Measurements from ENCODE around the gene STIM2.

The STIM2 gene

DNA sequence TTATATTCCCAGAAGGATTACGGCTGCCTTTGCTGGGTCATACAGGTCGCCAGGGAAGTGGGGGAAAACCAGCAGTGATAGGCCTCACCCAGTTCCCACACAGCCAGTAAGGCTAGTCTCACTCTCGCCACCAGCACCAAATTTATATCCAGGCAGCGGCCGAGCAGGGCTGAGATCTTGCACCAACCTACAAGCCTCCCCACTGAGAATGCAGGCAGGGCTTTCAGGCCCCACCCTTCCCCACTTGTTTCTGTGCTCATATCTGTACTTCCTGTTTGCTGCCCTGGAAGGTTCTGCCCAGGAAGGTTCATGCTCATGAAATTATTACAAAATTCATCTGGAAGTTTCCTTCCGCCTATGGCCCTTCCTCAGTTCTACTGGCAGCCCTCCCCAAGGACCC is 179.7 kb downstream of the STIM2 start:
- DNase-seq (ENCODE audit: low spot score) = no peak

DNA sequence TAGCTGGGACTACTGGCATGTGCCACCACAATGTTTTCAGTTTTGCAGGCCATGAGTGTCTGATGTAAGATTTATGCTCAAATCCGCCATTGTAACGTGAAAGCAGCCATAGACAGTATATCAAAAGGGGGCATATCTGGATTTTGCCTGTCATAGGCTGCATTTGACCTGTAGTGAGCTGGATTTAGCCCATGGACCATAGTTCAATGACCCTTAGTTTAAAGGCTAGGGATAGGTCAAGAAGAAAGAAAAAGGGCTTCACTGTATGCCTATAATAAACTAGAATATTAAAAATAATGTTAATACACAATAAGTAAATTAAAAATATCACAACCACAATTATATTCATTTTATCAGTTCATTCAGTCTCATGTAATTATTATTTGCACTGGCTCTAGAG is 181.8 kb downstream of the STIM2 start:
- no peak for DNase-seq (ENCODE audit: low spot score)

DNA sequence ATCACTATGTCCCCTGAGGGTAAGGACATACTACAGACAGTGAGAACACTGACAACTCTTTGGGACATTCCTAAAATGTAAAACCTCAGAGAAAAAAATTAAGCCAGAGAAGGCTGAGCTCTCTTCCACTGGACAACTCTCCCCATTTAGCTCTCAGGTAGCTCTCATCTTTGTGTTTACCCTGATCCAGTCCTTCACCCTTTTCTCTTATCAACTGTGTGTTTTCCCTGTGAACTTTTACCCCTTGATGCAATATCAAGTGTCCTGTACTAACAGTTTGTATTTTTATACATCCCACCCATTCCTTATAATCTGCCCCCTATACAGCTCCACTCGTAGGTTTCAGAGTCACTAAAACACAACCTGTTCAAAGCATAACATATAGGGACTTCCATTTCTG is 182.6 kb downstream of the STIM2 start:
- no peak for DNase-seq (ENCODE audit: low spot score)

DNA sequence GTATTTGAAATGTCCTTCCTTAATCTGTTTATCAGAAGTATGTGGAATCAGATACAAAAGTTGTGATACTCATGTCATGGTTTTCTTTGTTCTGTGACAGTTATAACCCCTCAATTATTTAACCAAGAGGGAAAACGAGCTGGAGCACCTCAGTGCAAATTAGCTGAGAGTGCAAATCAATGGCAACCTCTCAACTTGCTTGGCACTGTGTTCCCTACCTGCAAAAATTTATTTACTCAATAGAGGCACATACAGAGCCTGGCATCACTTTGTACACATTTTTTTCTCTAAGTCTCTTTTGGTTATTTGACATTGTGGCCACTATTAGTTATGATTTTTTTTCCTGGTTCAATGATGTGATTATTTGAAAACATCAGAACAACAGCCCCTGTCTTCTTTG is 186.2 kb downstream of the STIM2 start:
- no peak for DNase-seq (ENCODE audit: low spot score)

DNA sequence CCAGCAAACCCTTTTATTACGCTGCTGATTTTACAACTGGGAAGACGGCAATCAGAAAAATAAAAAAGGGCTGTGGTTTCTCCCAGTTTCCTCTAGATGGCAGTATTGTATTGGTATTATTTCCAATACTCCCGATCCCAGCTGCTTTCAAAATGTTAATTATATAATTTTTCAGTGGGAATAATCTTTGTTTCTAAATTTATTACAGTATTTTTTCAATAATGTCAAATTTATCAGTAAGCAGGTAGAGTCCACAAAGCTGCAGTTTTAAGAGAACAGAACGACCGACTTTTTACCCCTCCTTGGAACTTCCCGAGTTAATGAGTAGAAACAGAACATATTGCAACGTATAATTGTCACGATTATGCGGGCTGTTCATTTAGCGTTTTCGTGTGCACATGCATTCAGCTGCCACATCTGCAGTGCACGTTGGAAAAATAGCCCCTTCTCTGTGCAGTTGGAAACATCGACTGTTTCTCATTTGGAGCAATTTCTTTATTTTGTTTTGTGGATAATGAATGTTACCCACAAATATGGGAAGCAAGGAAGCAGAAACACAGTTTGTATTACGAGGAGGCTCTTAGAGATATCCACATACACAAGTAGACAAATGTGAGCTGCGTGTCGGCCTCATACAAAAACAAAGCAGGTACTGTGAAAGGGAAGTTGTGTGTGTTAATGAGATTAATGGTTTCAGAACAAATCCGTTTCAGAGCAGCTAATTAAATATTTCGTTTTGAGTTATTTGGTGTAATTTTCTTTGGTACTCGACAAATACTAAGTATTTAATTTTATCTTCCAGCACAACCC is 188.0 kb downstream of the STIM2 start:
- DNase-seq (ENCODE audit: low spot score) = peak; percentile 24

DNA sequence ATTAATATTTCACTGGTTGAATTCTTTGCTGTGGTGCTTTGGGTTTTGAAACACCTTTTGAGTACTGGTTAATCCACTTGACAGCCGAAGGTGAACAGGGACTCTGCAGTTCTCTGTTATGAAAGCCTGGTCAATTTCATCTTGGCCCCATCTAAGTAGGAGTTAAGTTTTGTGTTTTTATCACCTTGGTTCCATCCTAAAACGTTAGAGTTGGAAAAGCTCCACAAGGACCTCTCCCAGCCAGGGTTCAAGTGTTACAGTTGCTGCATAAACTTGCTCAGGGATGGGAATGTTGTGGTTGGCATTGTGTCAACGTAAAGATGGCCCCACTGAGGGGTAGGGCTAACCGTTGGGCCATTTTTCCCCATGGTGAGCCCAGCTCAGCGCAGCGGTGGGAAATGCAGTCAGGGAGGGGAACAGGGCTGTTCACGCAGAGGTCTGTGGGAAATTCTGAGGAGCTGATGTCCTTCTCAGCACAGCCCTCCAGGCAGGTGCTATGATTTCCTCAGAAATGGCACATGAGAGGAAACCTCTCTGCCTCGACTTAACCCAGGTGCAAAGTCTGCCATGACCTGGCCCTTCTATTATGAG is 188.7 kb downstream of the STIM2 start:
- DNase-seq (ENCODE audit: low spot score) = no peak

DNA sequence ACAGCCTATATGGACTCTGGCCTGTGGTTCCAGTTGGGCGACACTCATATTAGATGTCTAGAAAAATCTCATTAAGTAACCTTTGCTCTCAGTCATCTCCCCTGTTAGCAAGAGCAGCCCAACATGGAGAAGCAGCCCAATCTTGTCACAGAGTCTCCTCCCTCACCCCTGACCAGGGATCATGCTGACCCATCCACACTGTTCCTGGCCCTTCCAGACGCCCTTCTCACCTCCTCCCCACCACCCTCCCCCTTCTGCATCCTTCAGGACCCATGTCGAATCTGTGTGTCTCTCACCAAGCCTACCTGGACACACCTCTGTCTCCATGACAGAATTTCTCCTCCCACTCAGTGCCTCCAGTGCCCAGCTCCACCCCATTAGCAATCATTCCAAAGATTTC is 190.1 kb downstream of the STIM2 start:
- DNase-seq (ENCODE audit: low spot score) = no peak

DNA sequence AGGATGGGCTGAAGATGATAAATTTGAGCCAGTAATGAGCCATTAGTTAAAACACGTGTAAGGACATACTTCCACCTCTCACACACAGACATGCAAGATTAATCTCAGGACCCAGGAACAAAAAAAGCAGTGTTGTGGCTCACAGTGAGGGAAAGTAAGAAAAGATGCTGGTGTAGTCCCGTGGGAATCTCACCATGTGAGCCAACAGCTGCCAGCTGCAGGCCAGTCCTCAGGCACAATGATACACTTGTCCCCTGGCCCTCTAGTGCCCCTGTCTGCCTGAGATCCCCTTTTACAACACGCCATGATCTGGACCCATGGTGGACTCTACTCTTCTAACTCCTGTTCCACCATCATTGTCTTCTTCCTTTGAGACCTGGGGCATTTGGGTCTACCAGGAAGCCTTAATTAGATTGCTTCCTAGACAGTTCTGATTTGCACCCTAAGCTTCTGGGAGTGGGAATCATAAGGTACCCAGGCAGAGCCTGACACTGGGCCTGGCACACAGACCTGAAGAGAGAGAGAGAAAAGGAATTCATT is 194.7 kb downstream of the STIM2 start:
- DNase-seq (ENCODE audit: low spot score) = peak; percentile 11

DNA sequence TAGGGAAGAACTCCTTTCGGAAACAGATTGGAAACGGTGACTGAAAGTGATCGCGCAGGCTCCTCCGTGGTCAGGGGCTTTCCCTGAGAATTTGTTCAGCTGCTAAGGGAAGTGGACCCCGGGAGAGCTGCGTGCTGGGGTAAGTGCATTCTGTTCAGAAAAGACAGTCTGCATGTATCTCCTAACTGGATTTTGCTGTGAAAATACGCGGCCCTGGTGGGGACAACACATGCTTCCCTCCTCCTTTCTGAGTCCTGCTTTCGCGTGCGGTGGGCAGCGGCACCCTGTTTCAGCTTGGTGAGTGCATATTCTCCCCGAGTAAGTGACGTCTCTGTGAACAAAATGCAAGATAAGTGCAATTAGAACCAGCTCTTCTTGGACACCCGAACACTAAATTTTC is 195.6 kb downstream of the STIM2 start:
- DNase-seq (ENCODE audit: low spot score) = no peak

DNA sequence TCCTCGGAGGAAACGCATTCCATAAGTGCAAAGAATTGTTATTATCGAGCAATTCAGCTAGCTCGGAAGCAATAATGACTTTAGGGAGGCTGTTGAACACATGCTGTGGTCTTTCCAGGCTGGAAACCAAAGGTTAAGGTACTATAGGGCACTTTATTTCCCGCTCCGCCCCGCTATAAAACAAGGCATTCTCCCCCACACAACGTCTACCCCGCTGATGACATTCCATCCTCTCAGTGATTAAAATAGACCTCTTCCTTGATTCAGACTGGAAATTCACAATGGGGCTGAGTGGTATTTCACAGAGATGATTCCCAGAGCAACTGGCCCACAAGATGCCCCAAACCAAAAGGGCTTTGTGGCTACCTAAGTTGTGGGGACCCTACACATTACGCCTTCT is 196.4 kb downstream of the STIM2 start:
- no peak for DNase-seq (ENCODE audit: low spot score)

DNA sequence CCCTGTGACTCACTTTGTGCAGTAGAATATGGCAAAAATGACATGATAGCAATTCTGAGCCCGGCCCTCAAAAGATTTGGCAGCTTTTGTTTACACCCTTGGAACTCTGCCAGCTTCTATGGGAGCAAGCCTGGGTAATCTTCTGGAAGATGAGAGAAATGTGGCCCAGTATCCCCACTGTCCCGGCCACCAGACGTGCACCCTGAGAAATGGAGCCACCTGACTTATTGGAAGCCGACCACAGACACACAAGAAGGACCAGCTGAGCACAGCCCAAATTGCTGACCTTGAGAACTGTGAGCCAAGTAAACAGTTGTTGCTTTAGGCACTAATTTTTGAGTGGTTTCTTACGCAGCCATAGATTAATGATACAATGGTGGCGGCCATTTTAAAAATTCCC is 197.0 kb downstream of the STIM2 start:
- DNase-seq (ENCODE audit: low spot score) = no peak

DNA sequence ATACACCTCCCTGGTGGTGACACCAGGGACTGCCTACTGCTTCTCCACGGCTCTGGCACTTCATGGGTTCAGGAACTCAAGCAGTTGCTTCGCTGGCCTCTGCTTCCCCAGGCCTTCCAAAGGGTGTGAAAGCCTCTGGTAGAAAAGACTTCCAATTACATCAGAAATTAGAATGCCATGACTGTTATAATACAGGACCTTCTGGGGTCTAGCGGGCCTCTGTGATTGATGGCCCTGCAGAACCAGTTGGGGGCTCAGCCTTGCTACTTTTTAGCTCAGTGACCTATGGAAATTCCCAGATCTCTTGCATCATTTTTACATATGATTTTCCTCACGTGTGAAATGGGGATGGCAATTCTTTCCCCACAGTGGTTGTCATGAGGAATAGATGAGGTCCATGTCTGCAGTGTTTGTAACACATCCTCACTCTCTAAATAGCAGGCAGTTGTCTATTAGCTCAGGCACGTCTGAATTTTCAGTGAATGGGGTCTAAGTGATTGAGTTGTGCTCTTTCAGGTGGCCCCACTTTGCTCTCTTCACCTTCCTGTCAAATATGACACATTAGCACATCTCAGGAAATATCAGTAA is 198.3 kb downstream of the STIM2 start:
- no peak for DNase-seq (ENCODE audit: low spot score)

DNA sequence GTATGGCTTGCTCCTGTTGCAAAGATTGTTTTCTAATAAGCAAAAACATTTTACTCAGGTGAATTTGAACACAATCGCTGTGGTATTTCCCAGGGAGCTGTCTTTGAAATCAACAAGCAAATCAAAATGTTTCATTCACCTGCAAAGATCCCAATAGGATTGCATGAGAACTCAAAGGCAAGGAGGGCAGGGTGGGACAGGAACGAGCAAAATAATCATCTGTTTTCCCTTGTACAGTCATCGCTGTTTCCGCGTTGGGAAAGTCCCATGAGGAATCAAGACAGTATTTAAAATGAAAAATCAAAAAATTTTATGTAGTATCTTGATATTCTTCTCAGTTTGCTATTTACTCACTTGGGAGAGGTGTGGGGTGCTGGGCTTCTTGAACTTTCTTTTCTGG is 198.8 kb downstream of the STIM2 start:
- DNase-seq (ENCODE audit: low spot score) = no peak

DNA sequence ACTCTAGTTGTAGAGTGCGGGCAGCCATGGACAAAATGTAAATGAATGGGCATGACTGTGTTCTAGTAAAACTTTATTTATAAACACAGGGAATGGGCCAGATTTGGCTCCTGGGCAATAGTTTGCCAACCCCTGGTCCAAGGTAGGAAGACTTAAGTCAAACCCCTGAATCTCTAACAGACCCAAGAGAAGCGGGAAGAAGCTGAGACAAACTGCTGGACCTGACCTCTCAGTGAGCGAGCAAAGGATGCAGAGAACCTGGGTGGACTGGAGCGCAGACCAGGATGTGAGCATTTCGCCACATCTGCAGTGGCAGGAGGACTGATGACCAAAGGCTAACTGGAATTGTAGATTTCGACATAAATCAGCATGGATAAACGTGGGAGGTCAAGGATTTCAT is 201.6 kb downstream of the STIM2 start:
- DNase-seq (ENCODE audit: low spot score) = no peak

DNA sequence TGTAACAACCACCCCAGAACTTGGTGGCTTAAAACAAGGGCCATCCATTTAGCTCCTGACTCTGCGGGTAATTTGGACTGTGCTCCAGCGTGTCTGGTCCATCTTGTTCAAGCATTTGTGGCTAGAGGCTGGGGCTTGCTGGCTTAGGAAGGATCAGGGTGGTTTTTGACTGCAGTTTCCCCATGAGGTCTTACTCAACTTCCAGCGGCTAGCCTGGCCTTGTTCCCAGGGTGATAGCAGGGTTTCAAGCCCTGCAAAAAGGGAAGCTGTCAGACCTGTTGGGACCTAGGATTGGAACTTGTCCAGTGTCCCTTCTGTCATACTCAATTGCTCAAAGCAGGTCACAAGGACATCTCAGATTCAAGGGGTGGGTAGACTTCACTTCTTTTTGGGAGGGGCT is 205.9 kb downstream of the STIM2 start:
- DNase-seq (ENCODE audit: low spot score) = peak; percentile 11

DNA sequence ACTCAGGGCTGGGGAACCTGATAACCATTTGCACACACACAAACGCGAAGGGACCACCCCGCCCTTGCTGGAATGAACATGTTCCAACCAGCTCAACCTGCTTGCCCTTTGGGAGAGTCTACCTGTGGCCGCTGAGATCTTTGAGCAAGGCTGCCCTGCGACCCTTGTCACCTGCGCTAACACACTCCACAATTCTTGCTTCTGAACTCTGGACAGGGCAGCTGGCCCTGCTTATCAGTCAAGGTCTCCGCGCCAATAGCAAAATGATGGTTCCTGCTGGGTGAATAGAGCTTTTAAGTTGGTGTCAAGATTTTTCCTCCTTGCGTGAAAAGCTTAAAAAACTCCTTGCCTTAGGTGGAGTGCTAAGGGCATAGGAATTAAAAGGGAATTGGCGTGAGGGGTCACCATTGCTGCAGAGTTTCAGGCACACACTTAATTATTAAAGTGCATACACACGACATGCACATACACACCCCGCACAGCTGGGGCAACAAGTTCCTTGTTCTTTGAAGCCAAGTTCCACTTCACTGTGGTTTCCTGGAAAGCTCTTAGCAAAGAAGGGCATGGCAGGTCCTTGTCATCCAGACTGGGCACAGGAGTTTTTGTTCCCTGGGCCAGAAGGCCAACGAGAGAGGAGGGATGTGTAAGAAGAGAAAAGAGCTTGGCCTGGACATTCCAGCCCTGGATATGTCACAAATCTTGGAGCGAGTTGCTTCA is 207.7 kb downstream of the STIM2 start:
- no peak for DNase-seq (ENCODE audit: low spot score)

Measured in globus pallidus (tissue), 1 donor.